GM23248 (cell line): ENCODE measurements around the gene ZNF445.

ENCODE experiments used
- EZH2 ChIP-seq: fragments of 200-600 bp; sonication (generic); IDR thresholded peaks from 2 replicates; pipeline ENCODE4 v1.6.1; 2018; ENCODE audit warnings: antibody characterized with exemption, mild to moderate bottlenecking; ENCODE audit not compliant: insufficient read depth, poor library complexity, severe bottlenecking
- EZH2phosphoT487 ChIP-seq: fragments of 200-600 bp; sonication (generic); IDR thresholded peaks from 2 replicates; pipeline ENCODE4 v1.6.1; 2018; ENCODE audit warnings: antibody characterized with exemption, moderate library complexity, mild to moderate bottlenecking, low read depth; ENCODE audit not compliant: insufficient read depth

GRCh38 chr3:44442596-44443309, 34.7 kb downstream of the ZNF445 start:
- TF ChIP-seq EZH2: no peak
- no peak for TF ChIP-seq EZH2phosphoT487
